ENCODE measurements around the gene BCL2L12. TPM values are rescaled to one million over a fixed set of nuclear protein-coding genes. Genes with fewer than 3 reads are reported as not detected.

The BCL2L12 gene
- total and polyA plus RNA-seq, 2 of the 13 experiments (the other 11 are each of a cell fraction or from before 2014, with no cell fraction given): 26.8 to 40.8 TPM

DNA sequence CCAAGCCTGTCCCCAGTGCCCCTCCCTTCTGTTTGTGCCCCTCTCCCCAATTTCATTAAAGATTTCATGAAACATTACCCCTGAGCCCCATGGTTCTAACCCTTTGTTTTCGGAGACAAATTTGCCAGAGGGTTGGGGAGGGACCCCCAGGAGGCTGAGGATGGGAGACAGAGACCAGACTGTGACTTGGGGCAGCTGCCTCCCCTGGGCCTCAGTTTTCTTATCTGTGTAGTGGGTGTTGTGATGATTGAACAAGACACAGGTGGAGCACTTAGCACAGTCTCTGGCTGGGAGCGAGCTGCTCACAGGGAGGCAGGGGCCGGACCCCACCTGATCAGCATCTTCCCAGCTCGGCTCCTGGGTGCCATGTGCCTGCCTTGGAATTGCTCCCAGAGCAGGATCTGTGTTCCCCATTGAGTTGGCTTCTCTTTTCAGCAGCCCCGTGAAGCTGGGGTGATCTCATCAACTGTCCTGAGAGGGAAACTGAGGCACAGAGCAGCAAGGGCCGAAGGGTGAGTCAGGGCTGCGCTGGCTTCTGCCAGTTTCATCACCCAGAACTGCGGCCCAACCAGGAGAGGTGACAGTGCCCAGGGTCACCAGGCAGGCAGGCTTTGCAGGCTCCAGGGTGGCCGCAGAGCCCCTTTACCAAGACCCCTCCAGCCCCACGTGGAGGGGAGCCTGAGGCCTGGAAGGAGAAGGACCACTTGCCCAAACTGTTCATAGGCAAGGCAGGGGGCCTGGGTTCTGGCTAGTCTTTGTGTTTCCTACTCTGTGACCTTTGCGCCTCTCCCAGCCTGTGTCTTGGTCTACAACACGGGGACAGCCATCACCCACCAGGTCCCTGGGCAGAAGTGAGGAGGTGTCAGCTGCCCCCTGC lies 6.9 kb upstream of the BCL2L12 start (continued):
- TF ChIP-seq, protein P1, sequence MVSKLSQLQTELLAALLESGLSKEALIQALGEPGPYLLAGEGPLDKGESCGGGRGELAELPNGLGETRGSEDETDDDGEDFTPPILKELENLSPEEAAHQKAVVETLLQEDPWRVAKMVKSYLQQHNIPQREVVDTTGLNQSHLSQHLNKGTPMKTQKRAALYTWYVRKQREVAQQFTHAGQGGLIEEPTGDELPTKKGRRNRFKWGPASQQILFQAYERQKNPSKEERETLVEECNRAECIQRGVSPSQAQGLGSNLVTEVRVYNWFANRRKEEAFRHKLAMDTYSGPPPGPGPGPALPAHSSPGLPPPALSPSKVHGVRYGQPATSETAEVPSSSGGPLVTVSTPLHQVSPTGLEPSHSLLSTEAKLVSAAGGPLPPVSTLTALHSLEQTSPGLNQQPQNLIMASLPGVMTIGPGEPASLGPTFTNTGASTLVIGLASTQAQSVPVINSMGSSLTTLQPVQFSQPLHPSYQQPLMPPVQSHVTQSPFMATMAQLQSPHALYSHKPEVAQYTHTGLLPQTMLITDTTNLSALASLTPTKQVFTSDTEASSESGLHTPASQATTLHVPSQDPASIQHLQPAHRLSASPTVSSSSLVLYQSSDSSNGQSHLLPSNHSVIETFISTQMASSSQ (IDR thresholded peaks at IDR 0.05; ENCODE audit: low read depth): no peak
- TF ChIP-seq, protein P1 (CRISPR knock-in tag; IDR thresholded peaks at IDR 0.05; ENCODE audit: borderline replicate concordance): no peak
- TF ChIP-seq ZNF138 (CRISPR knock-in tag; IDR thresholded peaks at IDR 0.05; ENCODE audit: low read depth) (no peak), ZNF432 (CRISPR knock-in tag; IDR thresholded peaks at IDR 0.05; ENCODE audit: borderline replicate concordance) (no peak), SRY (CRISPR knock-in tag; IDR thresholded peaks at IDR 0.05) (0 out of 2 replicates have a peak, but pooled peaks have one; percentile 29), SRSF4 (IDR thresholded peaks at IDR 0.05; ENCODE audit: low read depth, low read length, poor library complexity, severe bottlenecking) (no peak), ZNF629 (CRISPR knock-in tag; conservative IDR thresholded peaks at IDR 0.05) (peak; percentile 88)

Measured in HepG2 (cell line).